Panc1 (cell line): ENCODE results near the gene PCDH15. TPM values are rescaled to one million over a fixed set of nuclear protein-coding genes. Genes with fewer than 3 reads are reported as not detected.
"Not testable (repeated sequence)": the region's sequence is repeated elsewhere in the genome, so short reads cannot be mapped to it uniquely, and the experiment has no call there.

Experiments
- ATAC-seq: fragments of 200-7000 bp; cut with Tn5 transposase; 2 replicates; pipeline ENCODE4 v1.9.1; 2020; ENCODE audit warnings: mild to moderate bottlenecking, moderate library complexity
- BruUV-seq: library from RNA; stranded (reverse); fragments of 400-500 nt; replicated peaks from 2 replicates; lab custom pipeline; 2021; lab: Mats Ljungman, UMichigan
- CTCF ChIA-PET: fragments of 300-600 bp; sonication (Branson Sonifier 250); formaldehyde crosslinking; loops from one replicate; lab custom pipeline; 2022; ENCODE audit warnings: antibody characterized with exemption; lab: Charles Lee
- POLR2A ChIA-PET: fragments of 300-600 bp; sonication (Branson Sonifier 250); formaldehyde crosslinking; loops from one replicate; lab custom pipeline; 2022; ENCODE audit warnings: antibody characterized with exemption; lab: Charles Lee
- DNase-seq: peaks from one replicate; pipeline ENCODE4 v3.0.0-alpha.2; 2010; ENCODE audit warnings: low read depth, low spot score
- H3K27ac ChIP-seq: 2 replicates; pipeline ENCODE4 v1.5.1; 2011; ENCODE audit warnings: mild to moderate bottlenecking, low read length, inconsistent platforms
- H3K27me3 ChIP-seq: fragments of 200-500 bp; sonication (Bioruptor generic); 2 replicates; pipeline ENCODE4 v1.6.0; 2014; ENCODE audit warnings: low read length, inconsistent platforms; ENCODE audit not compliant: control insufficient read depth, insufficient read depth
- H3K36me3 ChIP-seq: fragments of 200-500 bp; sonication (Bioruptor generic); 2 replicates; pipeline ENCODE4 v1.5.1; 2014; ENCODE audit warnings: inconsistent platforms, mild to moderate bottlenecking, low read length, moderate library complexity; ENCODE audit not compliant: control insufficient read depth, insufficient read depth
- H3K4me1 ChIP-seq: 2 replicates; pipeline ENCODE4 v1.5.1; 2011; ENCODE audit warnings: inconsistent platforms, mild to moderate bottlenecking, low read length, moderate library complexity; ENCODE audit not compliant: control insufficient read depth, insufficient read depth
- H3K4me3 ChIP-seq, 2 experiments: 2 replicates each; pipeline ENCODE4 v1.5.1; 2011 to 2012; ENCODE audit warnings: low read depth in 2 of 2, low read length in 2 of 2, mild to moderate bottlenecking in 2 of 2, inconsistent platforms in 1 of 2, moderate library complexity in 1 of 2
- H3K9me3 ChIP-seq: fragments of 200-500 bp; sonication (Bioruptor generic); 2 replicates; pipeline ENCODE4 v1.5.1; 2014; ENCODE audit warnings: low read depth, mild to moderate bottlenecking, inconsistent platforms, low read length, moderate library complexity; ENCODE audit not compliant: control insufficient read depth, insufficient read depth
- POLR2AphosphoS5 ChIP-seq: IDR thresholded peaks from 2 replicates; pipeline ENCODE4 v1.6.1; 2012; ENCODE audit warnings: mild to moderate bottlenecking, low read depth, low read length, moderate library complexity
- SIN3A ChIP-seq: IDR thresholded peaks from 2 replicates; pipeline ENCODE4 v1.6.1; 2012; ENCODE audit warnings: low read depth, mild to moderate bottlenecking, low read length, moderate library complexity, borderline replicate concordance; ENCODE audit not compliant: insufficient read depth
- TCF7L2 ChIP-seq: IDR thresholded peaks from 2 replicates; pipeline ENCODE4 v1.6.1; 2011; ENCODE audit warnings: mild to moderate bottlenecking, low read depth, low read length, inconsistent platforms
- in situ Hi-C: cut with HindIII; loops from 2 replicates; pipeline ENCODE4 v1.10.0; 2016; ENCODE audit warnings: low sequenced_read_pairs, low pct_unique_long_range_greater_than_20kb
- intact Hi-C: fragments of 100-400 bp; cut with micrococcal nuclease; formaldehyde crosslinking; loops from one replicate; pipeline ENCODE4 v1.10.0; 2022; ENCODE audit not compliant: unreplicated experiment
- total RNA-seq: library from RNA; stranded (reverse); gene quantifications from one replicate; pipeline ENCODE4 v1.2.1, GENCODE V29; 2021; ENCODE audit not compliant: unreplicated experiment
- TF ChIP-seq, protein P1 (sequence below): fragments of 450-650 bp; IDR thresholded peaks from 2 replicates; pipeline ENCODE4 v1.5.1; 2017; ENCODE audit warnings: mild to moderate bottlenecking
- TF ChIP-seq, protein P2 (sequence below), 2 experiments: IDR thresholded peaks; 2 replicates each; pipeline ENCODE4 v1.6.1; 2011 to 2012; ENCODE audit warnings: low read depth in 2 of 2, control low read depth in 1 of 2, low read length in 1 of 2, mild to moderate bottlenecking in 1 of 2, moderate library complexity in 1 of 2; ENCODE audit not compliant: insufficient read depth in 1 of 2

Gene PCDH15
- total RNA-seq, 1 experiment from 2014 or later, result 0.18 TPM

DNA sequence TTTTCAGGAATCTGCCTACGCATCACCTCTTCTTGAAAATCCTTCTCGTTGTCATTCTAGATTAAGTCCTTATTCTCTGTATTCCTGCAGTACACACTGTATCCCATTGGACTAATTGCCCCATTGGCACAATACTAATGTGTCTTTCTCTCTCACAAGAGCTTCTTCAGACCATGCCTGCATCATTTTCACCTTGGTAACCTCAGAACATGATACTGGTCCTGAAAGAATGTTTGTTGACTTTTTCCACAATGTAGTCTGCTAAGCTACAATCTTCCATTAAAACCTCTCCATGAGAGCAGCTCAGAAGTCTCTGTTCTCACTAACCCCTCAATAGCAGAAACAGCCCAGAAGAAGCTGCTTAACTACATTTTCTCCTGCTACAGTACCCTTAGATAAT, 270.7 kb downstream of the PCDH15 start:
- POLR2A ChIA-PET, result no interaction called here
- intact Hi-C loops (no loop called here), in situ Hi-C loops (no loop called here)
- Histone ChIP-seq H3K4me3 (no peak overlapping the region), H3K9me3 (no peaks in the 10 kb centered on the region), H3K27ac (no peak overlapping the region), H3K27me3 (no peaks in the 10 kb centered on the region), H3K4me1 (no peaks in the 10 kb centered on the region), H3K36me3 (no peaks in the 10 kb centered on the region)
- no peak for TF ChIP-seq POLR2AphosphoS5
- no peak for TF ChIP-seq TCF7L2
- TF ChIP-seq, protein P1, sequence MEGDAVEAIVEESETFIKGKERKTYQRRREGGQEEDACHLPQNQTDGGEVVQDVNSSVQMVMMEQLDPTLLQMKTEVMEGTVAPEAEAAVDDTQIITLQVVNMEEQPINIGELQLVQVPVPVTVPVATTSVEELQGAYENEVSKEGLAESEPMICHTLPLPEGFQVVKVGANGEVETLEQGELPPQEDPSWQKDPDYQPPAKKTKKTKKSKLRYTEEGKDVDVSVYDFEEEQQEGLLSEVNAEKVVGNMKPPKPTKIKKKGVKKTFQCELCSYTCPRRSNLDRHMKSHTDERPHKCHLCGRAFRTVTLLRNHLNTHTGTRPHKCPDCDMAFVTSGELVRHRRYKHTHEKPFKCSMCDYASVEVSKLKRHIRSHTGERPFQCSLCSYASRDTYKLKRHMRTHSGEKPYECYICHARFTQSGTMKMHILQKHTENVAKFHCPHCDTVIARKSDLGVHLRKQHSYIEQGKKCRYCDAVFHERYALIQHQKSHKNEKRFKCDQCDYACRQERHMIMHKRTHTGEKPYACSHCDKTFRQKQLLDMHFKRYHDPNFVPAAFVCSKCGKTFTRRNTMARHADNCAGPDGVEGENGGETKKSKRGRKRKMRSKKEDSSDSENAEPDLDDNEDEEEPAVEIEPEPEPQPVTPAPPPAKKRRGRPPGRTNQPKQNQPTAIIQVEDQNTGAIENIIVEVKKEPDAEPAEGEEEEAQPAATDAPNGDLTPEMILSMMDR, result no peak
- TF ChIP-seq SIN3A, result no peak
- TF ChIP-seq, protein P2, sequence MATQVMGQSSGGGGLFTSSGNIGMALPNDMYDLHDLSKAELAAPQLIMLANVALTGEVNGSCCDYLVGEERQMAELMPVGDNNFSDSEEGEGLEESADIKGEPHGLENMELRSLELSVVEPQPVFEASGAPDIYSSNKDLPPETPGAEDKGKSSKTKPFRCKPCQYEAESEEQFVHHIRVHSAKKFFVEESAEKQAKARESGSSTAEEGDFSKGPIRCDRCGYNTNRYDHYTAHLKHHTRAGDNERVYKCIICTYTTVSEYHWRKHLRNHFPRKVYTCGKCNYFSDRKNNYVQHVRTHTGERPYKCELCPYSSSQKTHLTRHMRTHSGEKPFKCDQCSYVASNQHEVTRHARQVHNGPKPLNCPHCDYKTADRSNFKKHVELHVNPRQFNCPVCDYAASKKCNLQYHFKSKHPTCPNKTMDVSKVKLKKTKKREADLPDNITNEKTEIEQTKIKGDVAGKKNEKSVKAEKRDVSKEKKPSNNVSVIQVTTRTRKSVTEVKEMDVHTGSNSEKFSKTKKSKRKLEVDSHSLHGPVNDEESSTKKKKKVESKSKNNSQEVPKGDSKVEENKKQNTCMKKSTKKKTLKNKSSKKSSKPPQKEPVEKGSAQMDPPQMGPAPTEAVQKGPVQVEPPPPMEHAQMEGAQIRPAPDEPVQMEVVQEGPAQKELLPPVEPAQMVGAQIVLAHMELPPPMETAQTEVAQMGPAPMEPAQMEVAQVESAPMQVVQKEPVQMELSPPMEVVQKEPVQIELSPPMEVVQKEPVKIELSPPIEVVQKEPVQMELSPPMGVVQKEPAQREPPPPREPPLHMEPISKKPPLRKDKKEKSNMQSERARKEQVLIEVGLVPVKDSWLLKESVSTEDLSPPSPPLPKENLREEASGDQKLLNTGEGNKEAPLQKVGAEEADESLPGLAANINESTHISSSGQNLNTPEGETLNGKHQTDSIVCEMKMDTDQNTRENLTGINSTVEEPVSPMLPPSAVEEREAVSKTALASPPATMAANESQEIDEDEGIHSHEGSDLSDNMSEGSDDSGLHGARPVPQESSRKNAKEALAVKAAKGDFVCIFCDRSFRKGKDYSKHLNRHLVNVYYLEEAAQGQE (IDR thresholded peaks at IDR 0.05; ENCODE audit: insufficient read depth in 1 of 2, low read depth in 2 of 2, low read length in 1 of 2), result no peak
- ATAC-seq (no peak), DNase-seq (no peak)
- CTCF ChIA-PET, result no interaction called here
- no TSS peak for BruUV-seq

DNA sequence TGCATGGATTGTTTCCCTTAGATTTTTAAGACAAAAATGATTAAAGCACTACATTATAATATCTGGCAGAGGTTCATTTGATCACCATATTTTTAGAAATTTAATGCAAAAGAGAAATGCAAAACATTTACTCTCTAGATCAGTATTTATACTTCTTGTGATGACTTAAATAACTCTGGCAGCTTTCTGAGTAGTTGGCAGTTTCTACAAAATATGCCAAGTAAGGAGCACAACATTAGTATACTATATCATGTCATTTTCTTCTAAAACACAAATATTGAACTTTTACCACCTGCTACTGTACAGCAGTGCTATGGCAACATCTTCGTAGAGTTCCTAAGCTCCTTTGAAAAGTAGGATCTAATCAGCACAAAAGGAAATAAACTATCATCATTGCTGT, 275.2 kb downstream of the PCDH15 start:
- H3K27me3 ChIP-seq, result no peaks in the 10 kb centered on the region
- TF ChIP-seq TCF7L2, result no peak
- TF ChIP-seq, protein P1, result no peak
- no peak for TF ChIP-seq POLR2AphosphoS5
- no peak for TF ChIP-seq SIN3A
- TF ChIP-seq, protein P2 (IDR thresholded peaks at IDR 0.05; ENCODE audit: insufficient read depth in 1 of 2, low read depth in 2 of 2, low read length in 1 of 2), result no peak
- ChIA-PET POLR2A (no interaction called here), CTCF (no interaction called here)
- intact Hi-C loops, result no loop called here
- H3K27ac ChIP-seq, result no peak overlapping the region
- in situ Hi-C loops, result no loop called here
- ATAC-seq, result no peak
- no peak for DNase-seq
- no peaks in the 10 kb centered on the region for H3K36me3 ChIP-seq
- no peaks in the 10 kb centered on the region for H3K4me1 ChIP-seq
- no peaks in the 10 kb centered on the region for H3K9me3 ChIP-seq
- no TSS peak for BruUV-seq
- no peak overlapping the region for H3K4me3 ChIP-seq

DNA sequence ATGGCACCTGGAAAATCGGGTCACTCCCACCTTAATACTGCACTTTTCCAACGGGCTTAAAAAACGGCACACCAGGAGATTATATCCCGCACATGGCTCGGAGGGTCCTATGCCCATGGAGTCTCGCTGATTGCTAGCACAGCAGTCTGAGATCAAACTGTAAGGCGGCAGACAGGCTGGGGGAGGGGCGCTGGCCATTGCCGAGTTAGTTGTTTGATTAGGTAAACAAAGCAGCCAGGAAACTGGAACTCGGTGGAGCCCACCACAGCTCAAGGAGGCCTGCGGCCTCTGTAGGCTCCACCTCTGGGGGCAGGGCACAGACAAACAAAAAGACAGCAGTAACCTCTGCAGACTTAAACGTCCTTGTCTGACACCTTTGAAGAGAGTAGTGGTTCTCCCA, 285.8 kb downstream of the PCDH15 start:
- ATAC-seq, H3K4me1 ChIP-seq, H3K4me3 ChIP-seq, DNase-seq, H3K9me3 ChIP-seq, CTCF ChIA-PET, H3K36me3 ChIP-seq, intact Hi-C loops, BruUV-seq, H3K27ac ChIP-seq, H3K27me3 ChIP-seq, in situ Hi-C loops, POLR2A ChIA-PET: not testable (repeated sequence)
